Fibroblast of skin of abdomen (primary cell): ENCODE data around the gene KIF2C.
"Not testable (repeated sequence)": the region's sequence is repeated elsewhere in the genome, so short reads cannot be mapped to it uniquely, and the experiment has no call there.

Source experiments
- DNase-seq: peaks from one replicate; pipeline ENCODE4 v3.0.0-alpha.2; 2013

KIF2C gene

GRCh38 chr1:44775930-44776729 is 36.5 kb downstream of the KIF2C start:
- DNase-seq, result no peak

GRCh38 chr1:44776730-44777068 is 37.1 kb downstream of the KIF2C start:
- DNase-seq, result no peak

DNA sequence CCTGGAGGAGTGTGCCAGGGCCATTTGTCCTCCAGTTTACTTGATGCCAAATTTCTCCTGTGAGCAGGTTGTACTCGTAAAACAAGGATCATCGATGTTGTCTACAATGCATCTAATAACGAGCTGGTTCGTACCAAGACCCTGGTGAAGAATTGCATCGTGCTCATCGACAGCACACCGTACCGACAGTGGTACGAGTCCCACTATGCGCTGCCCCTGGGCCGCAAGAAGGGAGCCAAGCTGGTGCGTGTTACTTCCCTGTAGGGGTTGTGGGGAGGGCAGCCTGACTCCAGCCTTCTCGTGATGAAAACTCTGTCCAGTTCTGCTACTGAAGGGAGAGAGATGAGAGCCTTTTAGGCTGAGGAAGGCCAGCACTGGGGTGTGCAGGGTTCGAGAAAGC is 37.9 kb downstream of the KIF2C start:
- DNase-seq, result no peak

DNA sequence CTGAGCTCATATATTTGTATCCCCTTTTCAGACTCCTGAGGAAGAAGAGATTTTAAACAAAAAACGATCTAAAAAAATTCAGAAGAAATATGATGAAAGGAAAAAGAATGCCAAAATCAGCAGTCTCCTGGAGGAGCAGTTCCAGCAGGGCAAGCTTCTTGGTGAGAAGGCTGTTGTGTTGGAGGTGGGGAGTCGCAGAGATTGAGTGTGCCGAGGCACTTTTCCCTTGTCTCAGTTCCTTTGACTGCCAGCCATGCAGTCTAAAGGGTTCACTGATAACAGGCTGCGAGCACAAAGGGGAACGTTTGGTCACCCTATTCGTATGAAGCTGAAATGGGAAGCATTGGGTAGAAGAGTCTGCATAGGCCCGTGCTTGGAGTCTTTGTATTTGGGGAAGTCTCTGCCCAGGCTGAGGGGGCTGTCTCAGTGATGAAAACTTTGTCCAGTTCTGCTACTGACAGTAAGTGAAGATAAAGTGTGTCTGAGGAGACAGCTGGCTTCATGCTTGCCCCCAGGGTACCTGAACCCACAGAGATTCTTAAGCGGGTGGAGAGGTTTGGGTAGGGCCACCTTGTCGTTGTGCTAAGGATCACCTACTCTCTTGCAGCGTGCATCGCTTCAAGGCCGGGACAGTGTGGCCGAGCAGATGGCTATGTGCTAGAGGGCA is 38.5 kb downstream of the KIF2C start:
- no peak for DNase-seq

GRCh38 chr1:44778705-44779576 is 39.3 kb downstream of the KIF2C start:
- DNase-seq, result no peak

DNA sequence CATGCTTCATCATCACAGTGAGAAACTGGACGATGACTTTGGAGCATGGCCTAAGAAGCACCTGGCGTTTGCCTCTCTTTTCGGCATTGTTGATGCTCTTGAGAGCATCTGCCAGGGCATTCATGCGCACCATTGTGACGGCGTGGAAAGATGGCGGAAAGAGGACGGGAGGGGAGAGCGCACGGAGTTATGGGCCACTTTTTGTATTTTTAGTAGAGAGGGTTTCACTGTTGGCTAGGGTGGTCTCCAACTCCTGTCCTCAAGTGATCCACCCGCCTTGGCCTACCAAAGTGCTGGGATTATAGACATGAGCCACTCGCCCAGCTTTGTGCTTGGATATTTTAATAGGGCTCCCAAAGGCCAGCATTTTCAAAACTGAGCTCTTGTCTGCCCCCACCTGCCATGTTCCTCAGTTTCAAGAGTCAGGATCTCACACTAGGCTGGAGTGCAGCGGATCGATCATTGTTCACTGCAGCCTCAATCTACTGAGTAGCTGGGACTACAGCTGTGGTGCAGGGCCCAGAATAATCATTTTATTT is 41.0 kb downstream of the KIF2C start:
- DNase-seq, result no peak

- DNase-seq, result no peak
These were observed 44.1 kb downstream of the KIF2C start for GRCh38 chr1:44783697-44784093.

DNA sequence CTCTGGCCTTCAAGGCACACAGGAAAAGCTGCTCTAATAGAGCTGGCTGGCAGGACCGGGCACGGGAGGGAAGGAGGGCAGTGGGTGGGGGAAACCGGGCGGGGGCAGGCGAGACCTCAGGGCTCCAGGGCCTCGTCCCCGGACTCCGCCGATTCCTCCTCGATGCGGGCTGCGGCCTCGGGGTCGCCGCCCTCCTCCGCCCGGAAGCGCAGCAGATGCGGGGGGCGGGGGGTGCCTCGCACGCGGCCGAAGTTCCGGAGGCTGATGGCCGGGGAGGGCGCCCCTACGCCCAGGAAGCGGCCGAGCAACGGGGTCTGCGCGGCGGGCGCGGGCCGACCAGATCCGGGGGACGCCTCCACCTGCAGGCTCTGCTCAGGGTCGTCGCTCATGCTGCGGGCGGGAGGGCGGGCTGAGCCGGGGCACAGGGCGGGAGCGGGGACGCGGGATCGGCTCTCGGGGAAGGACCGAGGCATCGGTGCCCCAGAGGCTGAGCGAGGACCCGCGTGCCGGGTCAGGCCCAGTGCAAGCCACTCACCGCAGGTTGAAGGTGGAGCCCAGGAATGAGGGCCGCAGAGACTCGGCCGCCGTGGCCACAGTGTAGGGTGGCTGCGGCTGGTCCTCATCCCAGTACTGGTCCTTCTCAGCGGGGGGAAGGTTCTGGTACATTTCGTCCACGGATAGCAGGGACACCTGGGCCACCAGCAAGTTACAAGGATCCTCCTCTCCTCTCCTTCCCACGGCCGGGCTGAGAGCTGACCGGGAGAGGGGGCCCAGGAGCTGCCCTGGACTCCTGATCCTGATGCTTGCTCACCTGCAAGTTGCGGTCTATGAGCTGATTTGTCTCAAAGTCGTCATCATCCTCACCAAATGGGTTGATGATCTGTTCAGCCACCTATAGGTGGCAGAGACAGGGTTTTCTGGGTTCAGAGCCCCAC is 44.7 kb downstream of the KIF2C start:
- DNase-seq, result no peak

GRCh38 chr1:44785029-44785380 is 45.4 kb downstream of the KIF2C start:
- no peak for DNase-seq

- no peak for DNase-seq
These were observed 46.0 kb downstream of the KIF2C start for GRCh38 chr1:44785501-44786137.

DNA sequence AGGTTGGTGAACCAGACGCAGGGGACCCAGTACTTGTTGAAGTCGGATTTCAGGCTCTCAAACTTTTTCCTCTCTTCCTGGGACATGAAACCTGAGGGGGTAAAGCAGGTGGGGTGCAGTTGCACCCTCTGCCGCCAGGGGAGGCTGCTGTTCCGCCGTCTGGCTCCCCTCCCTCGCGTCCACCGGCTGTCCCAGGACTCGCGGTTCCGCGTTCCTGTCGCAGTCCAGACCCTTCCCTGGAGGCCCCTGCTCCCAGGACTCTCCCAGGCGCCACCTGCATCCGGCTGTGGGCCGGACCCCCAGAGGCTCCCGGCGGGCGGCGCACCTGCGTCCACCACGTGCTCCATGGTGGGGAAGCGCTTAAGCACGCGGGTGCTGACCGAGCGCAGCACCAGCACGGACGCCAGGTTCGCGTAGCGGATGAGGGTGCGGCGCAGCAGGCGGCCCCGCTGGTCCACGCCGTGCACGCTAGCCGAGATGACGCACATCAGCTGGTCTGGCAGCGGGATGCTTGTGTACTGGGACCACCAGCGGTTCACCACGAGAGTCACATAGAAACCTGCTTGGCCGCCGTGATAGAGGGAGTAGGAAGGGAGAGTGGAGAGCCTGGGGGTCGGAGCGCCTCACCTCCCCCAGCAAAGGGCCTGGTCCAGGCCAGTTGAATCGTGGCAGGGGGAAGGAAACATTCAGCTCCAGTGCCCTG is 46.7 kb downstream of the KIF2C start:
- DNase-seq, result peak; percentile 41

DNA sequence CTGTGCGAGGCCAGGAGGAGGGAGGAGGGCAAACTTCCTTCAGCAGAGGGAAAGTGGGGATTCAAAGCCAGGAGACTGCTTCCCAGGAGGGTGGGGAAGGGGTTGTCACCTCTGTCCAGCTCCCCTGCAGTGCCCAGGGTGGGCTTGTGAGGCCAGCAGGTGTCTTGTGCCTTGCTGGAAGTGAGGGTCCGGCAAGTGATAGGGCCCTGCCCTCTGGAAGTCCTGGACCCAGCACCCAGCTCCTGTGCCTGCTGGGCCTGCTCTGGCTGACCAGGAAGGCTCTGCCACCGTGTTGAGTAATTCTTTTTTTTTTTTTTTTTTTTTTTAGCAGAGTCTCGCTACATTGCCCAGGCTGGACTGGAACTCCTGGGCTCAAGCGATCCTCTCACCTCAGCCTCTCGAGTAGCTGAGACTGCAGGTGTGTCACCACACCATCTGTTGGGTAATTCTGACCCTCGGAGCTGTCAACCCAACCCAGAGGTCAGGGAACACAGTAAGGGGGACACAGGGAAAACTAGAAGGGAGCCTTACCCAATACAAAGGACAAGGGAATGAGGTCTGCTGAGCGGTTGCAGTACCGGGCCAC is 47.3 kb downstream of the KIF2C start:
- DNase-seq, result no peak

GRCh38 chr1:44787506-44787905 is 47.9 kb downstream of the KIF2C start:
- DNase-seq, result no peak

DNA sequence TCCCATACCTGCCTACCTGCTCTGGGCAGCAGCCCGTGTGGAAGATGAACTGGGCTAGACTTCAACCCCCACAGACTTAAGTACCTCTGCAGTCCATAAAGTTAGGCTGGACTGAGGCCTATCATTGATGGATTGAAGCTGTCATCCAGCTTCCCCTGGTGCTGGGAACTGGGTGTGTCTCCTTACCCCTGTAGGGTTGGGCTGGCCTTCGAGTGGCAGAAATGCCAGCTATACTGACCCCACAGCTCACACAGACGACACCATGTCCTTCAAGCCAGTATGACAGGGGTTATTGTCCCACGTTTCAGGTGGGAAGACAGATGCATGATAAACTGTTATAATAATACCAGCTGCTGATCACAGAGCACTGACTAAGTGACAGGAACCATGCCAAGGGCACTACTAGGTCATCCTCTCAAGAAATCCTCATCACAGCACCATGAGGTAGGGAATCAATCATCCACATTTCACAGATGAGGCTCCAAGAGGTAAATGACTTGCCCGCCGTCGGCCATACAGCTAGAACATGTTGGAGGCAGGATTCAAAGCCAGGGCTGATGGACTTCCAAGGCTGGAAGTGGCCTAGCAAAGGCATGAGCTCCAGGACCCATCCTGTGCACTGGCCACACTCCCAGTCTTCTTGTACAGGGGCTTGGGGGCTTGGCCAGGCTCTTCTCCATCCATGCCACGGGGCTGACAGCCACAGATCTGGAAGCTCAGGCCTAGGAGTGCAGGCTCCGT is 48.7 kb downstream of the KIF2C start, which contains the start of gene BEST4:
TSS of gene BEST4 (minus strand) at position 51 of the 741 bp plus-strand sequence. CDS start 465 bp downstream, outside the sequence.
- no peak for DNase-seq

GRCh38 chr1:44790968-44791801 is 51.5 kb downstream of the KIF2C start:
- no peak for DNase-seq

GRCh38 chr1:44792736-44793502 is 53.3 kb downstream of the KIF2C start:
- no peak for DNase-seq

DNA sequence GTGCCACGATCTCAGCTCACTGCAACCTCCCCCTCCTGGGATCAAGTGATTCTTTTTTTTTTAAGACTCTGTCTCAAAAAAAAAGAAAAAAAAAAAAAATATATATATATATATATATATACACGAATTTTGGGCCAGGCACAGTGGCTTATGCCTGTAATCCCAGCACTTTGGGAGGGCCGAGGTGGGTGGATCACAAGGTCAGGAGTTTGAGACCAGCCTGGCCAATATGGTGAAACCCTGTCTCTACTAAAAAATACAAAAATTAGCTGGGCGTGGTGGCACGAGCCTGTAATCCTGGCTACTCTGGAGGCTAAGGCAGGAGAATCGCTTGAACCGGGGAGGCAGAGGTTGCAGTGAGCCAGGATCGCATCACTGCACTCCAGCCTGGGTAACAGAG is 58.2 kb downstream of the KIF2C start:
- DNase-seq, result not testable (repeated sequence)
